Smooth muscle cell of the brain vasculature (primary cell): ENCODE data around the gene DCAF11.

Experiments
- DNase-seq: peaks from one replicate; pipeline ENCODE4 v3.0.0-alpha.2; 2012; ENCODE audit warnings: low read depth, low spot score

DCAF11 gene

GRCh38 chr14:24121210-24121609 lies 6.6 kb downstream of the DCAF11 start:
- no peak for DNase-seq

GRCh38 chr14:24122416-24122815 lies 7.8 kb downstream of the DCAF11 start:
- DNase-seq, result no peak

- DNase-seq, result no peak
Observed at GRCh38 chr14:24122898-24123297, 8.3 kb downstream of the DCAF11 start.

- no peak for DNase-seq
Observed at GRCh38 chr14:24123424-24124417, 9.1 kb downstream of the DCAF11 start.

GRCh38 chr14:24126939-24127338 lies 12.4 kb downstream of the DCAF11 start:
- no peak for DNase-seq

- no peak for DNase-seq
Observed at GRCh38 chr14:24127673-24128072, 13.1 kb downstream of the DCAF11 start.

- DNase-seq, result no peak
Observed at GRCh38 chr14:24129410-24129998, 14.9 kb downstream of the DCAF11 start.

GRCh38 chr14:24130380-24130716 lies 15.8 kb downstream of the DCAF11 start, which contains the start of gene FITM1:
TSS of gene FITM1 (plus strand) at chr14:24130659. CDS start at chr14:24131564, 905 bp downstream.
- DNase-seq, result no peak

- no peak for DNase-seq
Observed at GRCh38 chr14:24130717-24131548, 16.4 kb downstream of the DCAF11 start.

- DNase-seq, result no peak
Observed at GRCh38 chr14:24131549-24131966, 17.0 kb downstream of the DCAF11 start.

- DNase-seq, result no peak
Observed at GRCh38 chr14:24132061-24132685, 17.6 kb downstream of the DCAF11 start.

- no peak for DNase-seq
Observed at GRCh38 chr14:24132976-24133375, 18.4 kb downstream of the DCAF11 start.

- no peak for DNase-seq
Observed at GRCh38 chr14:24133735-24134134, 19.2 kb downstream of the DCAF11 start.

GRCh38 chr14:24135584-24135833 lies 20.9 kb downstream of the DCAF11 start:
- no peak for DNase-seq

- DNase-seq, result peak; percentile 57
Observed at GRCh38 chr14:24135834-24136683, 21.5 kb downstream of the DCAF11 start, which contains the start of gene PSME1. TSS of gene PSME1 (plus strand) at chr14:24136194. CDS start at chr14:24136263, 69 bp downstream.

GRCh38 chr14:24136684-24137528 lies 22.3 kb downstream of the DCAF11 start:
- no peak for DNase-seq

GRCh38 chr14:24137529-24138395 lies 23.2 kb downstream of the DCAF11 start:
- DNase-seq, result no peak

- no peak for DNase-seq
Observed at GRCh38 chr14:24138396-24139271, 24.1 kb downstream of the DCAF11 start.
